ENCODE results near the gene RERG. TPM values are rescaled to one million over a fixed set of nuclear protein-coding genes. Genes with fewer than 3 reads are reported as not detected.

RERG gene
- total RNA-seq, 6 experiments from 2014 or later: 0.68 to 2.1 (median 1.0) TPM

GRCh38 chr12:15151161-15152091 is 69.8 kb downstream of the RERG start:
- no peaks in the 10 kb centered on the region for H3K9me3 ChIP-seq
- no peaks in the 10 kb centered on the region for H3K36me3 ChIP-seq
- 56% methylated on average over 5 of the region's 5 CpGs for WGBS (ENCODE audit: insufficient coverage, low coverage, low lambda C conversion rate, missing lambda C conversion rate)
- no peaks in the 10 kb centered on the region for H3K27me3 ChIP-seq
- no peaks in the 10 kb centered on the region for H3K4me1 ChIP-seq
- DNase-seq: no peak
- intact Hi-C loops (cut with DNase I): no loop called here
- no peak overlapping the region for H3K27ac ChIP-seq
- TF ChIP-seq POLR2A (IDR thresholded peaks at IDR 0.05): no peak
- TF ChIP-seq, protein P1, sequence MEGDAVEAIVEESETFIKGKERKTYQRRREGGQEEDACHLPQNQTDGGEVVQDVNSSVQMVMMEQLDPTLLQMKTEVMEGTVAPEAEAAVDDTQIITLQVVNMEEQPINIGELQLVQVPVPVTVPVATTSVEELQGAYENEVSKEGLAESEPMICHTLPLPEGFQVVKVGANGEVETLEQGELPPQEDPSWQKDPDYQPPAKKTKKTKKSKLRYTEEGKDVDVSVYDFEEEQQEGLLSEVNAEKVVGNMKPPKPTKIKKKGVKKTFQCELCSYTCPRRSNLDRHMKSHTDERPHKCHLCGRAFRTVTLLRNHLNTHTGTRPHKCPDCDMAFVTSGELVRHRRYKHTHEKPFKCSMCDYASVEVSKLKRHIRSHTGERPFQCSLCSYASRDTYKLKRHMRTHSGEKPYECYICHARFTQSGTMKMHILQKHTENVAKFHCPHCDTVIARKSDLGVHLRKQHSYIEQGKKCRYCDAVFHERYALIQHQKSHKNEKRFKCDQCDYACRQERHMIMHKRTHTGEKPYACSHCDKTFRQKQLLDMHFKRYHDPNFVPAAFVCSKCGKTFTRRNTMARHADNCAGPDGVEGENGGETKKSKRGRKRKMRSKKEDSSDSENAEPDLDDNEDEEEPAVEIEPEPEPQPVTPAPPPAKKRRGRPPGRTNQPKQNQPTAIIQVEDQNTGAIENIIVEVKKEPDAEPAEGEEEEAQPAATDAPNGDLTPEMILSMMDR (IDR thresholded peaks at IDR 0.05): peak; percentile 49 to 62 (median 50)
- ATAC-seq: peak; percentile 63 to 71 (median 66)
- no peak overlapping the region for H3K4me3 ChIP-seq

GRCh38 chr12:15146585-15146984 is 74.6 kb downstream of the RERG start:
- DNase-seq (peak in 1 of 3 donors; percentile 52), ATAC-seq (peak in 2 of 4 donors; percentile 20 to 24)
- H3K27ac ChIP-seq: no peak overlapping the region
- no peaks in the 10 kb centered on the region for H3K4me1 ChIP-seq
- H3K9me3 ChIP-seq: no peaks in the 10 kb centered on the region
- 34% methylated on average over 3 of the region's 3 CpGs for WGBS (ENCODE audit: insufficient coverage, low coverage, low lambda C conversion rate, missing lambda C conversion rate)
- intact Hi-C loops (cut with DNase I): no loop called here
- no peaks in the 10 kb centered on the region for H3K27me3 ChIP-seq
- no peak overlapping the region for H3K4me3 ChIP-seq
- no peak for TF ChIP-seq POLR2A (IDR thresholded peaks at IDR 0.05)
- TF ChIP-seq, protein P1 (IDR thresholded peaks at IDR 0.05): no peak
- H3K36me3 ChIP-seq: no peaks in the 10 kb centered on the region

- intact Hi-C loops (cut with DNase I): no loop called here
- Histone ChIP-seq H3K4me1 (no peaks in the 10 kb centered on the region), H3K4me3 (no peak overlapping the region), H3K27me3 (no peaks in the 10 kb centered on the region), H3K36me3 (no peaks in the 10 kb centered on the region), H3K27ac (no peak overlapping the region), H3K9me3 (no peaks in the 10 kb centered on the region)
- TF ChIP-seq POLR2A (IDR thresholded peaks at IDR 0.05): no peak
- TF ChIP-seq, protein P1 (IDR thresholded peaks at IDR 0.05): no peak
- ATAC-seq: no peak
- no peak for DNase-seq
These were observed 77.8 kb downstream of the RERG start for GRCh38 chr12:15143467-15143866.

DNA sequence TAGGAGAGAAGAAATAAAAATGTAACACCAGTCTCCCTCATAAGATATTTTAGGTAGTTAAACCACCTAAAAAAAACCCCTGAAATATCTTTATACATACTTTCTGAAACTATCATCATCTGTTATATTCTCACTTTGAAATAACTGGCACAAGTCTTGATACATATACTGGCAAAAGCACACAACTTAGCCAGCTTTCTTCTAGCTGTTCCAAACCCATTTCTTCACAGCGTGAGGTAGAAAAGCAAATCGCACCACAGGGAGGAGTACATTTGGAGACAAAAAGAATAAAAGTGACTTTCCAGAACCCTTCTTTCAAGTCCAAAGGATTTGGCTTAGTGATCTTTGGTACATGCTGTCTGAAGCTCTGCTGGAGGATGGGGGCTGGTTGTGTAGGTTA is 78.5 kb downstream of the RERG start:
- no peak for ATAC-seq
- Histone ChIP-seq H3K9me3 (no peaks in the 10 kb centered on the region), H3K27me3 (no peaks in the 10 kb centered on the region), H3K36me3 (no peaks in the 10 kb centered on the region), H3K27ac (no peak overlapping the region), H3K4me3 (no peak overlapping the region), H3K4me1 (no peaks in the 10 kb centered on the region)
- 78% methylated on average over 2 of the region's 2 CpGs for WGBS (ENCODE audit: insufficient coverage, low coverage, low lambda C conversion rate, missing lambda C conversion rate)
- DNase-seq: no peak
- intact Hi-C loops (cut with DNase I): no loop called here
- TF ChIP-seq, protein P1 (IDR thresholded peaks at IDR 0.05): no peak
- TF ChIP-seq POLR2A (IDR thresholded peaks at IDR 0.05): no peak

Data from right lobe of liver (tissue), 6 donors.